GM23338 (cell line): Measurements from ENCODE around the gene VSTM2B. TPM values are rescaled to one million over a fixed set of nuclear protein-coding genes. Genes with fewer than 3 reads are reported as not detected.

Experiments
- CREB1 ChIP-seq: fragments of 250-450 bp; sonication (Bioruptor Pico); IDR thresholded peaks from 2 replicates; pipeline ENCODE4 v1.5.0; 2020; ENCODE audit warnings: low read depth, mild to moderate bottlenecking, moderate library complexity
- CTCF ChIP-seq, 2 experiments: fragments of 200-600 bp in 1 of 2; sonication (generic) in 1 of 2; conservative IDR thresholded peaks; 2 replicates each; pipeline versions ENCODE4 v1.5.1 to v1.6.1; 2016 to 2017; ENCODE audit warnings: antibody characterized with exemption in 2 of 2, low read depth in 2 of 2, mild to moderate bottlenecking in 2 of 2, moderate library complexity in 1 of 2
- ETS1 ChIP-seq: IDR thresholded peaks from 2 replicates; pipeline ENCODE4 v1.6.1; 2016; ENCODE audit warnings: antibody characterized with exemption
- EZH2 ChIP-seq: fragments of 200-600 bp; sonication (generic); IDR thresholded peaks from one replicate; pipeline ENCODE4 v1.8.0; 2017; ENCODE audit warnings: antibody characterized with exemption, mild to moderate bottlenecking, low read depth; ENCODE audit not compliant: unreplicated experiment
- EZH2phosphoT487 ChIP-seq: fragments of 200-600 bp; sonication (generic); IDR thresholded peaks from one replicate; pipeline ENCODE4 v1.8.1; 2018; ENCODE audit warnings: antibody characterized with exemption; ENCODE audit not compliant: unreplicated experiment
- NANOG ChIP-seq: IDR thresholded peaks from 2 replicates; pipeline ENCODE4 v1.6.1; 2016; ENCODE audit warnings: antibody characterized with exemption, borderline replicate concordance
- STAT1 ChIP-seq: IDR thresholded peaks from one replicate; pipeline ENCODE4 v1.6.1; 2016; ENCODE audit warnings: antibody characterized with exemption; ENCODE audit not compliant: unreplicated experiment
- polyA plus RNA-seq: library from polyadenylated mRNA; unstranded; fragments of >200 nt; fragmentation: Nextera tagmentation; extraction: Ambion mirVana; gene quantifications from 2 replicates; pipeline ENCODE4 v1.2.1, GENCODE V29; 2016
- total RNA-seq: library from RNA; depleted of rRNA; stranded (reverse); fragments of >200 nt; shearing (Covaris generic); gene quantifications from 2 replicates; pipeline ENCODE4 v1.2.3, GENCODE V29; 2014
- TF ChIP-seq, protein P1 (sequence below): fragments of 250-450 bp; sonication (Bioruptor Pico); IDR thresholded peaks from 2 replicates; pipeline ENCODE4 v1.5.0; 2020; ENCODE audit warnings: mild to moderate bottlenecking, moderate library complexity

Gene VSTM2B
- total and polyA plus RNA-seq, 2 experiments from 2014 or later, result 1.2 to 1.8 TPM

- TF ChIP-seq, protein P1, sequence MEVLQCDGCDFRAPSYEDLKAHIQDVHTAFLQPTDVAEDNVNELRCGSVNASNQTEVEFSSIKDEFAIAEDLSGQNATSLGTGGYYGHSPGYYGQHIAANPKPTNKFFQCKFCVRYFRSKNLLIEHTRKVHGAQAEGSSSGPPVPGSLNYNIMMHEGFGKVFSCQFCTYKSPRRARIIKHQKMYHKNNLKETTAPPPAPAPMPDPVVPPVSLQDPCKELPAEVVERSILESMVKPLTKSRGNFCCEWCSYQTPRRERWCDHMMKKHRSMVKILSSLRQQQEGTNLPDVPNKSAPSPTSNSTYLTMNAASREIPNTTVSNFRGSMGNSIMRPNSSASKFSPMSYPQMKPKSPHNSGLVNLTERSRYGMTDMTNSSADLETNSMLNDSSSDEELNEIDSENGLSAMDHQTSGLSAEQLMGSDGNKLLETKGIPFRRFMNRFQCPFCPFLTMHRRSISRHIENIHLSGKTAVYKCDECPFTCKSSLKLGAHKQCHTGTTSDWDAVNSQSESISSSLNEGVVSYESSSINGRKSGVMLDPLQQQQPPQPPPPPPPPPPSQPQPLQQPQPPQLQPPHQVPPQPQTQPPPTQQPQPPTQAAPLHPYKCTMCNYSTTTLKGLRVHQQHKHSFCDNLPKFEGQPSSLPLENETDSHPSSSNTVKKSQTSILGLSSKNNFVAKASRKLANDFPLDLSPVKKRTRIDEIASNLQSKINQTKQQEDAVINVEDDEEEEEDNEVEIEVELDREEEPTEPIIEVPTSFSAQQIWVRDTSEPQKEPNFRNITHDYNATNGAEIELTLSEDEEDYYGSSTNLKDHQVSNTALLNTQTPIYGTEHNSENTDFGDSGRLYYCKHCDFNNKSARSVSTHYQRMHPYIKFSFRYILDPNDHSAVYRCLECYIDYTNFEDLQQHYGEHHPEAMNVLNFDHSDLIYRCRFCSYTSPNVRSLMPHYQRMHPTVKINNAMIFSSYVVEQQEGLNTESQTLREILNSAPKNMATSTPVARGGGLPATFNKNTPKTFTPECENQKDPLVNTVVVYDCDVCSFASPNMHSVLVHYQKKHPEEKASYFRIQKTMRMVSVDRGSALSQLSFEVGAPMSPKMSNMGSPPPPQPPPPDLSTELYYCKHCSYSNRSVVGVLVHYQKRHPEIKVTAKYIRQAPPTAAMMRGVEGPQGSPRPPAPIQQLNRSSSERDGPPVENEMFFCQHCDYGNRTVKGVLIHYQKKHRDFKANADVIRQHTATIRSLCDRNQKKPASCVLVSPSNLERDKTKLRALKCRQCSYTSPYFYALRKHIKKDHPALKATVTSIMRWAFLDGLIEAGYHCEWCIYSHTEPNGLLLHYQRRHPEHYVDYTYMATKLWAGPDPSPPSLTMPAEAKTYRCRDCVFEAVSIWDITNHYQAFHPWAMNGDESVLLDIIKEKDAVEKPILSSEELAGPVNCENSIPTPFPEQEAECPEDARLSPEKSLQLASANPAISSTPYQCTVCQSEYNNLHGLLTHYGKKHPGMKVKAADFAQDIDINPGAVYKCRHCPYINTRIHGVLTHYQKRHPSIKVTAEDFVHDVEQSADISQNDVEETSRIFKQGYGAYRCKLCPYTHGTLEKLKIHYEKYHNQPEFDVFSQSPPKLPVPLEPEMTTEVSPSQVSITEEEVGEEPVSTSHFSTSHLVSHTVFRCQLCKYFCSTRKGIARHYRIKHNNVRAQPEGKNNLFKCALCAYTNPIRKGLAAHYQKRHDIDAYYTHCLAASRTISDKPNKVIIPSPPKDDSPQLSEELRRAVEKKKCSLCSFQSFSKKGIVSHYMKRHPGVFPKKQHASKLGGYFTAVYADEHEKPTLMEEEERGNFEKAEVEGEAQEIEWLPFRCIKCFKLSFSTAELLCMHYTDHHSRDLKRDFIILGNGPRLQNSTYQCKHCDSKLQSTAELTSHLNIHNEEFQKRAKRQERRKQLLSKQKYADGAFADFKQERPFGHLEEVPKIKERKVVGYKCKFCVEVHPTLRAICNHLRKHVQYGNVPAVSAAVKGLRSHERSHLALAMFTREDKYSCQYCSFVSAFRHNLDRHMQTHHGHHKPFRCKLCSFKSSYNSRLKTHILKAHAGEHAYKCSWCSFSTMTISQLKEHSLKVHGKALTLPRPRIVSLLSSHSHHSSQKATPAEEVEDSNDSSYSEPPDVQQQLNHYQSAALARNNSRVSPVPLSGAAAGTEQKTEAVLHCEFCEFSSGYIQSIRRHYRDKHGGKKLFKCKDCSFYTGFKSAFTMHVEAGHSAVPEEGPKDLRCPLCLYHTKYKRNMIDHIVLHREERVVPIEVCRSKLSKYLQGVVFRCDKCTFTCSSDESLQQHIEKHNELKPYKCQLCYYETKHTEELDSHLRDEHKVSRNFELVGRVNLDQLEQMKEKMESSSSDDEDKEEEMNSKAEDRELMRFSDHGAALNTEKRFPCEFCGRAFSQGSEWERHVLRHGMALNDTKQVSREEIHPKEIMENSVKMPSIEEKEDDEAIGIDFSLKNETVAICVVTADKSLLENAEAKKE (CRISPR knock-in tag), result no peak
- TF ChIP-seq EZH2 (no peak), CTCF (conservative IDR thresholded peaks at IDR 0.05; ENCODE audit: low read depth in 2 of 2) (no peak), CREB1 (CRISPR knock-in tag) (no peak), NANOG (no peak), ETS1 (no peak), STAT1 (no peak), EZH2phosphoT487 (no peak)
Measured at GRCh38 chr19:29565171-29565570, 39.4 kb downstream of the VSTM2B start (continued).
